HEK293 (cell line): Measurements from ENCODE around the gene IGDCC3.

ENCODE experiments used
- CTCF ChIA-PET: fragments of 350-600 bp; formaldehyde crosslinking; extraction: SDS; loops from one replicate; lab custom pipeline; 2021; ENCODE audit warnings: antibody characterized with exemption; lab: Yijun Ruan, JAX
- POLR2A ChIA-PET: fragments of 300-600 bp; formaldehyde crosslinking; extraction: SDS; loops from one replicate; lab custom pipeline; 2020; ENCODE audit warnings: antibody characterized with exemption, inconsistent platforms; lab: Yijun Ruan, JAX
- H3K27ac ChIP-seq: fragments of 200-500 bp; sonication (Bioruptor generic); 2 replicates; pipeline ENCODE4 v1.5.1; 2014; ENCODE audit warnings: low read depth, low read length, control low read depth, inconsistent platforms; ENCODE audit errors: extremely low read depth
- H3K36me3 ChIP-seq, 2 experiments: fragments of 200-500 bp in 1 of 2; sonication (Bioruptor generic) in 1 of 2; 1 replicate in 1 of 2; 2 replicates in 1 of 2; pipeline ENCODE4 v1.5.1; 2014 to 2017; ENCODE audit warnings: inconsistent platforms in 2 of 2, low read length in 2 of 2; ENCODE audit not compliant: control insufficient read depth in 2 of 2, insufficient read depth in 1 of 2
- H3K4me1 ChIP-seq: fragments of 200-500 bp; sonication (Bioruptor generic); 2 replicates; pipeline ENCODE4 v1.5.1; 2014; ENCODE audit warnings: mild to moderate bottlenecking, low read length, inconsistent platforms; ENCODE audit not compliant: control insufficient read depth, insufficient read depth
- H3K4me3 ChIP-seq: 2 replicates; pipeline ENCODE4 v1.5.1; 2011; ENCODE audit warnings: low read depth, mild to moderate bottlenecking, control low read depth, low read length, moderate library complexity
- H3K9me3 ChIP-seq: fragments of 200-500 bp; sonication (Bioruptor generic); 2 replicates; pipeline ENCODE4 v1.5.1; 2014; ENCODE audit warnings: low read depth, low read length, inconsistent platforms; ENCODE audit not compliant: control insufficient read depth, insufficient read depth
- GLI2 ChIP-seq: fragments of 450-650 bp; formaldehyde crosslinking; IDR thresholded peaks from 2 replicates; pipeline ENCODE4; 2017; ENCODE audit warnings: missing biosample characterization, missing genetic modification characterization, low read depth, borderline replicate concordance
- KLF1 ChIP-seq: fragments of 450-650 bp; formaldehyde crosslinking; IDR thresholded peaks from 2 replicates; pipeline ENCODE4 v1.5.1; 2016; ENCODE audit warnings: missing biosample characterization, missing genetic modification characterization
- KLF10 ChIP-seq: fragments of 450-650 bp; IDR thresholded peaks from 2 replicates; pipeline ENCODE4 v1.5.1; 2018; ENCODE audit warnings: missing biosample characterization, mild to moderate bottlenecking, missing genetic modification characterization
- MEIS1 ChIP-seq: sonication (generic); formaldehyde crosslinking; IDR thresholded peaks from 2 replicates; pipeline ENCODE4 v1.8.1; 2022; ENCODE audit warnings: missing genetic modification reagents, mild to moderate bottlenecking, borderline replicate concordance
- PRDM6 ChIP-seq: fragments of 450-650 bp; formaldehyde crosslinking; IDR thresholded peaks from 2 replicates; pipeline ENCODE4 v1.5.1; 2017; ENCODE audit warnings: missing biosample characterization, missing genetic modification characterization
- SALL2 ChIP-seq: fragments of 450-650 bp; formaldehyde crosslinking; IDR thresholded peaks from 2 replicates; pipeline ENCODE4 v1.5.0; 2017; ENCODE audit warnings: missing biosample characterization, mild to moderate bottlenecking, missing genetic modification characterization, borderline replicate concordance
- ZFP37 ChIP-seq: fragments of 450-650 bp; formaldehyde crosslinking; IDR thresholded peaks from 2 replicates; pipeline ENCODE4 v1.5.1; 2016; ENCODE audit warnings: missing biosample characterization, missing genetic modification characterization
- ZNF184 ChIP-seq: fragments of 450-650 bp; IDR thresholded peaks from 2 replicates; pipeline ENCODE4 v1.5.1; 2018; ENCODE audit warnings: missing biosample characterization, mild to moderate bottlenecking, missing genetic modification characterization
- ZNF202 ChIP-seq: fragments of 450-650 bp; formaldehyde crosslinking; IDR thresholded peaks from 2 replicates; pipeline ENCODE4 v1.5.1; 2016; ENCODE audit warnings: missing biosample characterization, missing genetic modification characterization, borderline replicate concordance
- ZNF214 ChIP-seq: fragments of 450-650 bp; formaldehyde crosslinking; IDR thresholded peaks from 2 replicates; pipeline ENCODE4 v1.5.1; 2017; ENCODE audit warnings: missing biosample characterization, mild to moderate bottlenecking, missing genetic modification characterization, borderline replicate concordance
- ZNF350 ChIP-seq: fragments of 450-650 bp; formaldehyde crosslinking; IDR thresholded peaks from 2 replicates; pipeline ENCODE4 v1.5.0; 2017; ENCODE audit warnings: missing biosample characterization, mild to moderate bottlenecking, missing genetic modification characterization
- ZNF488 ChIP-seq: fragments of 450-650 bp; formaldehyde crosslinking; IDR thresholded peaks from 2 replicates; pipeline ENCODE4 v1.5.1; 2016; ENCODE audit warnings: missing biosample characterization, missing genetic modification characterization
- ZNF521 ChIP-seq: fragments of 450-650 bp; formaldehyde crosslinking; IDR thresholded peaks from 2 replicates; pipeline ENCODE4 v1.5.1; 2017; ENCODE audit warnings: missing biosample characterization, mild to moderate bottlenecking, missing genetic modification characterization
- ZNF600 ChIP-seq: fragments of 450-650 bp; formaldehyde crosslinking; IDR thresholded peaks from 2 replicates; pipeline ENCODE4 v1.5.1; 2016; ENCODE audit warnings: missing biosample characterization, missing genetic modification characterization
- ZSCAN23 ChIP-seq: fragments of 450-650 bp; formaldehyde crosslinking; IDR thresholded peaks from 2 replicates; pipeline ENCODE4 v1.5.1; 2016; ENCODE audit warnings: missing biosample characterization, missing genetic modification characterization
- TF ChIP-seq, protein P1 (sequence below): fragments of 450-650 bp; IDR thresholded peaks from 2 replicates; pipeline ENCODE4 v1.5.1; 2018; ENCODE audit warnings: missing biosample characterization, mild to moderate bottlenecking, missing genetic modification characterization
- TF ChIP-seq, protein P2 (sequence below): fragments of 450-650 bp; formaldehyde crosslinking; IDR thresholded peaks from 2 replicates; pipeline ENCODE4 v1.5.1; 2016; ENCODE audit warnings: missing biosample characterization, missing genetic modification characterization

Gene IGDCC3

GRCh38 chr15:65395567-65396202 lies 17.9 kb upstream of the IGDCC3 start:
- ChIA-PET POLR2A (interaction anchor here (0.5 kb wide), 1 partner anchor 210 kb away, joined by 5 read pairs; the partner anchor contains the start of gene CLPX), CTCF (interaction anchor here (1.0 to 1.4 kb wide), 2 partner anchors 10 to 77 kb away, joined by 3 read pairs; no protein-coding TSS in a partner anchor)
- TF ChIP-seq, protein P1, sequence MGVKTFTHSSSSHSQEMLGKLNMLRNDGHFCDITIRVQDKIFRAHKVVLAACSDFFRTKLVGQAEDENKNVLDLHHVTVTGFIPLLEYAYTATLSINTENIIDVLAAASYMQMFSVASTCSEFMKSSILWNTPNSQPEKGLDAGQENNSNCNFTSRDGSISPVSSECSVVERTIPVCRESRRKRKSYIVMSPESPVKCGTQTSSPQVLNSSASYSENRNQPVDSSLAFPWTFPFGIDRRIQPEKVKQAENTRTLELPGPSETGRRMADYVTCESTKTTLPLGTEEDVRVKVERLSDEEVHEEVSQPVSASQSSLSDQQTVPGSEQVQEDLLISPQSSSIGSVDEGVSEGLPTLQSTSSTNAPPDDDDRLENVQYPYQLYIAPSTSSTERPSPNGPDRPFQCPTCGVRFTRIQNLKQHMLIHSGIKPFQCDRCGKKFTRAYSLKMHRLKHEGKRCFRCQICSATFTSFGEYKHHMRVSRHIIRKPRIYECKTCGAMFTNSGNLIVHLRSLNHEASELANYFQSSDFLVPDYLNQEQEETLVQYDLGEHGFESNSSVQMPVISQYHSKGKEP (tag by site-specific recombination), result no peak
- TF ChIP-seq KLF1 (no peak), KLF10 (tag by site-specific recombination) (no peak), PRDM6 (no peak)
- Histone ChIP-seq H3K27ac (no peak overlapping the region), H3K4me3 (no peak overlapping the region), H3K36me3 (no peaks in the 10 kb centered on the region), H3K9me3 (no peaks in the 10 kb centered on the region), H3K4me1 (peaks cover 3% of the 10 kb centered on the region; the same call in 1 of the 2 replicates)

DNA sequence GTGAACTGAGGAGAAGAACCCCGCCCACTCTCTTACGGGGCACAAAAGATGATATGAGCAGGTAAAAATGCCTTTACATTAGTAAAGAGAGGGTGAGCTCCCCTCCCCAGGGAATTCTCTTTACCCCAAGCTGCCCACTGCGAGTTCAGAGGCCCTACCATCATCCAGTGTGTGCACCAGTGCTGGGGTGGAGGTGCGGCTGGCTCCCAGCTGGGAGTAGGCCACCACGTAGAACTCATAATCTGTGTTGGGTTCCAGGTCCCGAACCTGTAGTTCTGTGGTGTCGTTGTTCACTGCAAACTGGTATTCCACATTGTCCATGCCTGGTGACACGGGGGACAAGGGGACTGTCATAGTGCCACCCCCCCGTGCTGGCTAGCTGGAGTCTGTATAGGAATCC lies 17.1 kb upstream of the IGDCC3 start:
- ChIA-PET POLR2A (interaction anchor here (0.5 to 2.1 kb wide), 3 partner anchors 90 to 210 kb away, joined by 3 to 5 read pairs (median 5); partner anchors contain the start of genes CLPX, PARP16 and RNU5B-1), CTCF (interaction anchor here (1.0 to 1.6 kb wide), 3 partner anchors 10 to 76 kb away, joined by 3 to 8 read pairs (median 3); no protein-coding TSS in a partner anchor)
- TF ChIP-seq ZNF488 (tag by site-specific recombination), result no peak
- no peak for TF ChIP-seq ZNF202
- no peak for TF ChIP-seq ZSCAN23 (tag by site-specific recombination)
- no peak for TF ChIP-seq PRDM6
- TF ChIP-seq ZNF184, result no peak
- TF ChIP-seq ZNF600, result no peak
- TF ChIP-seq ZFP37 (tag by site-specific recombination), result no peak
- TF ChIP-seq ZNF214 (tag by site-specific recombination), result no peak
- no peak for TF ChIP-seq SALL2 (tag by site-specific recombination)
- no peak for TF ChIP-seq MEIS1
- TF ChIP-seq ZNF350 (tag by site-specific recombination), result no peak
- TF ChIP-seq, protein P2, sequence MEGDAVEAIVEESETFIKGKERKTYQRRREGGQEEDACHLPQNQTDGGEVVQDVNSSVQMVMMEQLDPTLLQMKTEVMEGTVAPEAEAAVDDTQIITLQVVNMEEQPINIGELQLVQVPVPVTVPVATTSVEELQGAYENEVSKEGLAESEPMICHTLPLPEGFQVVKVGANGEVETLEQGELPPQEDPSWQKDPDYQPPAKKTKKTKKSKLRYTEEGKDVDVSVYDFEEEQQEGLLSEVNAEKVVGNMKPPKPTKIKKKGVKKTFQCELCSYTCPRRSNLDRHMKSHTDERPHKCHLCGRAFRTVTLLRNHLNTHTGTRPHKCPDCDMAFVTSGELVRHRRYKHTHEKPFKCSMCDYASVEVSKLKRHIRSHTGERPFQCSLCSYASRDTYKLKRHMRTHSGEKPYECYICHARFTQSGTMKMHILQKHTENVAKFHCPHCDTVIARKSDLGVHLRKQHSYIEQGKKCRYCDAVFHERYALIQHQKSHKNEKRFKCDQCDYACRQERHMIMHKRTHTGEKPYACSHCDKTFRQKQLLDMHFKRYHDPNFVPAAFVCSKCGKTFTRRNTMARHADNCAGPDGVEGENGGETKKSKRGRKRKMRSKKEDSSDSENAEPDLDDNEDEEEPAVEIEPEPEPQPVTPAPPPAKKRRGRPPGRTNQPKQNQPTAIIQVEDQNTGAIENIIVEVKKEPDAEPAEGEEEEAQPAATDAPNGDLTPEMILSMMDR, result no peak
- TF ChIP-seq GLI2 (tag by site-specific recombination), result no peak
- no peak for TF ChIP-seq KLF1
- TF ChIP-seq ZNF521, result no peak
- TF ChIP-seq, all 188 proteins: peak for 0

More for the DNA sequence above, 17.1 kb upstream of the IGDCC3 start:
- no peak overlapping the region for H3K4me3 ChIP-seq
- no peak overlapping the region for H3K27ac ChIP-seq
- H3K4me1 ChIP-seq, result peaks cover 3% of the 10 kb centered on the region; the same call in 1 of the 2 replicates
- no peaks in the 10 kb centered on the region for H3K9me3 ChIP-seq
- H3K36me3 ChIP-seq, result no peaks in the 10 kb centered on the region
